Heart left ventricle (tissue), 11 donors: ENCODE results near the gene SRSF10. TPM values are rescaled to one million over a fixed set of nuclear protein-coding genes. Genes with fewer than 3 reads are reported as not detected.

Source experiments
- microRNA counts, 2 donors: library from miRNA; unstranded; fragments of <30 nt; microRNA quantifications; one replicate each; lab custom pipeline; 2016
- microRNA-seq, 4 donors: library from miRNA; unstranded; fragments of <30 nt; microRNA quantifications; one replicate each; pipeline versions ENCODE4 to v1.2.0, GENCODE V29; 2017 to 2020
- polyA plus RNA-seq, 2 donors: library from polyadenylated mRNA; stranded (reverse); fragments of 200-250 nt; gene quantifications; one replicate each; pipeline ENCODE4 v1.2.3, GENCODE V29; 2013
- total RNA-seq, 9 donors: library from RNA; depleted of rRNA in 2 of 9; stranded (reverse); fragments of >200 nt in 2 of 9; fragmentation: NEBNext Ultra II Directional in 3 of 9; extraction: Animal tissue kit (Norgen Biotek cat#: 25700) in 3 of 9; gene quantifications; one replicate each; pipeline versions ENCODE4 v1.1.0 to v1.2.4, GENCODE V29; 2016 to 2023
- donor health status: ischemic (EF 13 %, LVEDD 7.1; RV severe dilation, severe dysfunction).
- donor health status: healthy with polysubstance abuse.
- donor health status: DM: no; HTN: yes; CAD: no.
- donor health status: DM: no; HTN: no; CAD: no.
- donor health status: ischemic (EF 25% LVEDD 5.7; RV mildly dilated, moderate dysfunction).
- donor health status: healthy.
- donor health status: DM: yes; HTN: yes; CAD: no.
- donor health status: PGD.
- donor health status: nonischemic (EF 23%, LVEDD 6.1; RV moderate dilation, normal function).

SRSF10 gene
- total and polyA plus RNA-seq, 11 donors: 34.3 to 60.9 (median 47.3) TPM

MicroRNAs within 50 kb of the gene (microRNA counts, 767-probe panel; counts per million panel counts)
- microRNA hsa-miR-378f (lab: Ali Mortazavi, UCI): 71.6 to 1,411 counts per million in 2 donors

Small RNAs within 50 kb of the gene (microRNA-seq; reads per million reads assigned to microRNA genes)
- gene MIR378F: 0 to 0.77 (median 0.16) reads per million in 4 donors

Other genes starting within 250 kb of the SRSF10 start
- gene ELOA, start 236.9 kb downstream of the SRSF10 start, total RNA-seq: 10 to 100 TPM; 28.9 to 45.8 (median 34.3) TPM
- 10 to 100 TPM; 11.3 to 30.0 TPM for gene ELOA, start 236.9 kb downstream of the SRSF10 start, polyA plus RNA-seq
- 10 to 100 TPM; 34.8 to 59.2 (median 46.2) TPM for gene PITHD1, start 201.9 kb downstream of the SRSF10 start, total RNA-seq
- 10 to 100 TPM; 31.8 to 86.4 TPM for gene PITHD1, start 201.9 kb downstream of the SRSF10 start, polyA plus RNA-seq
- gene LYPLA2, start 189.2 kb downstream of the SRSF10 start, total RNA-seq: 10 to 100 TPM; 23.5 to 53.6 (median 29.5) TPM
- gene LYPLA2, start 189.2 kb downstream of the SRSF10 start, polyA plus RNA-seq: 10 to 100 TPM; 22.2 to 63.3 TPM
- gene GALE, start 179.6 kb downstream of the SRSF10 start, total RNA-seq: 10 to 100 TPM in 2 of 9 donors, 1 to 10 TPM in 7; 6.2 to 13.8 (median 8.9) TPM
- gene GALE, start 179.6 kb downstream of the SRSF10 start, polyA plus RNA-seq: 10 to 100 TPM; 14.8 to 20.8 TPM
- 10 to 100 TPM; 22.0 to 44.3 (median 41.1) TPM for gene HMGCL, start 154.9 kb downstream of the SRSF10 start, total RNA-seq
- 10 to 100 TPM; 24.3 to 27.8 TPM for gene HMGCL, start 154.9 kb downstream of the SRSF10 start, polyA plus RNA-seq
- gene FUCA1, start 112.0 kb downstream of the SRSF10 start, total RNA-seq: 10 to 100 TPM; 12.8 to 54.2 (median 16.1) TPM
- gene FUCA1, start 112.0 kb downstream of the SRSF10 start, polyA plus RNA-seq: 10 to 100 TPM; 10.6 to 16.4 TPM
- gene CNR2, start 67.0 kb downstream of the SRSF10 start, total RNA-seq: under 1 TPM in 3 of 9 donors, not detected in 6; 0.07 to 0.13 (median 0.11) TPM
- gene CNR2, start 67.0 kb downstream of the SRSF10 start, polyA plus RNA-seq: under 1 TPM in 1 of 2 donors, not detected in 1; 0.01 TPM
- gene PNRC2, start 20.5 kb downstream of the SRSF10 start, total RNA-seq: 100 to 1,000 TPM in 4 of 9 donors, 10 to 100 TPM in 5; 67.7 to 137 (median 80.5) TPM
- 10 to 100 TPM; 64.1 to 88.8 TPM for gene PNRC2, start 20.5 kb downstream of the SRSF10 start, polyA plus RNA-seq
- 100 to 1,000 TPM; 230 to 379 (median 288) TPM for gene MYOM3, start 131.8 kb upstream of the SRSF10 start, total RNA-seq
- 100 to 1,000 TPM in 1 of 2 donors, 10 to 100 TPM in 1; 76.7 to 327 TPM for gene MYOM3, start 131.8 kb upstream of the SRSF10 start, polyA plus RNA-seq
- gene IL22RA1, start 162.8 kb upstream of the SRSF10 start, total RNA-seq: 1 to 10 TPM in 1 of 9 donors, under 1 TPM in 5, not detected in 3; 0.19 to 1.3 (median 0.49) TPM
- gene IL22RA1, start 162.8 kb upstream of the SRSF10 start, polyA plus RNA-seq: under 1 TPM; 0.04 to 0.12 TPM
- 1 to 10 TPM; 1.9 to 3.4 (median 2.7) TPM for gene IFNLR1, start 207.0 kb upstream of the SRSF10 start, total RNA-seq
- 1 to 10 TPM in 1 of 2 donors, under 1 TPM in 1; 0.99 to 1.5 TPM for gene IFNLR1, start 207.0 kb upstream of the SRSF10 start, polyA plus RNA-seq